H1 (cell line): Measurements from ENCODE around the gene BAHD1. TPM values are rescaled to one million over a fixed set of nuclear protein-coding genes. Genes with fewer than 3 reads are reported as not detected.
A peak's percentile ranks its signal among the peaks of the same experiment; 100 is the strongest.

Experiments
- BRCA1 ChIP-seq: IDR thresholded peaks from 2 replicates; pipeline ENCODE4 v1.6.1; 2012; ENCODE audit warnings: low read depth, low read length, improper control_type of control experiment
- E2F6 ChIP-seq: IDR thresholded peaks from 2 replicates; pipeline ENCODE4 v1.6.1; 2012; ENCODE audit warnings: inconsistent platforms
- EGR1 ChIP-seq: IDR thresholded peaks from 2 replicates; pipeline ENCODE4 v1.6.1; 2011; ENCODE audit warnings: low read depth, low read length, borderline replicate concordance
- JUND ChIP-seq: IDR thresholded peaks from 2 replicates; pipeline ENCODE4 v1.6.1; 2011; ENCODE audit warnings: mild to moderate bottlenecking, improper control_type of control experiment, low read length
- KDM1A ChIP-seq: fragments of 200-600, 300-600 bp; sonication (generic); IDR thresholded peaks from 2 replicates; pipeline ENCODE4 v1.7.1; 2016; ENCODE audit warnings: mild to moderate bottlenecking, low read length, borderline replicate concordance
- KDM5A ChIP-seq: fragments of 200-600 bp; IDR thresholded peaks from 2 replicates; pipeline ENCODE4 v1.7.1; 2012; ENCODE audit warnings: mild to moderate bottlenecking, low read length, inconsistent platforms, mixed read lengths
- POLR2A ChIP-seq, 2 experiments: IDR thresholded peaks; 1 replicate in 1 of 2; 2 replicates in 1 of 2; pipeline ENCODE4 v1.6.1; 2011; ENCODE audit warnings: low read depth in 2 of 2, low read length in 2 of 2, mild to moderate bottlenecking in 2 of 2; ENCODE audit errors: control extremely low read depth in 1 of 2
- RFX5 ChIP-seq: IDR thresholded peaks from 2 replicates; pipeline ENCODE4 v1.6.1; 2011; ENCODE audit warnings: low read depth, low read length, improper control_type of control experiment, borderline replicate concordance
- RNF2 ChIP-seq: fragments of 200-900, 300-1000 bp; sonication (generic); IDR thresholded peaks from 2 replicates; pipeline ENCODE4 v1.7.1; 2016; ENCODE audit warnings: borderline replicate concordance, low read depth, mild to moderate bottlenecking, antibody characterized with exemption, low read length; ENCODE audit not compliant: poor library complexity, severe bottlenecking; ENCODE audit errors: missing control alignments
- RXRA ChIP-seq: IDR thresholded peaks from 2 replicates; pipeline ENCODE4 v1.6.1; 2011; ENCODE audit warnings: low read depth, mild to moderate bottlenecking, low read length, moderate library complexity; ENCODE audit not compliant: insufficient read depth
- SAP30 ChIP-seq: fragments of 300-600 bp; sonication (generic); IDR thresholded peaks from 2 replicates; pipeline ENCODE4 v1.7.1; 2012; ENCODE audit warnings: low read length, moderate library complexity, mild to moderate bottlenecking, inconsistent platforms; ENCODE audit not compliant: insufficient read depth, insufficient replicate concordance
- SIRT6 ChIP-seq: IDR thresholded peaks from one replicate; pipeline ENCODE4 v1.7.1; 2012; ENCODE audit warnings: low read length, inconsistent platforms
- SIX5 ChIP-seq: IDR thresholded peaks from 2 replicates; pipeline ENCODE4 v1.6.1; 2011; ENCODE audit warnings: mild to moderate bottlenecking, low read depth, low read length
- SP2 ChIP-seq: IDR thresholded peaks from 2 replicates; pipeline ENCODE4 v1.6.1; 2012; ENCODE audit warnings: mild to moderate bottlenecking, low read length, inconsistent platforms
- SP4 ChIP-seq: IDR thresholded peaks from 2 replicates; pipeline ENCODE4 v1.6.1; 2012; ENCODE audit warnings: low read length, inconsistent platforms
- TAF7 ChIP-seq: optimal IDR thresholded peaks from 2 replicates; pipeline ENCODE3; 2011; ENCODE audit warnings: low read depth, mild to moderate bottlenecking, inconsistent platforms, low read length, moderate library complexity, borderline replicate concordance
- USF2 ChIP-seq: IDR thresholded peaks from 2 replicates; pipeline ENCODE4 v1.6.1; 2011; ENCODE audit warnings: low read length, improper control_type of control experiment
- ZNF274 ChIP-seq: IDR thresholded peaks from 2 replicates; pipeline ENCODE4 v1.7.0; 2012; ENCODE audit warnings: low read length, borderline replicate concordance; ENCODE audit errors: extremely low read depth
- polyA plus RNA-seq, 7 experiments: library from polyadenylated mRNA; depleted of rRNA in 3 of 7; stranded (reverse) in 5 of 7; unstranded in 2 of 7; fragments of >200 nt in 5 of 7; fragments of 200-250 nt in 2 of 7; gene quantifications; 1 replicate in 5 of 7; 2 replicates in 1 of 7; 4 replicates in 1 of 7; pipeline versions ENCODE4 v1.2.1 to v1.2.3, GENCODE V29; 2011 to 2013; ENCODE audit warnings: missing spikeins in 2 of 7, mixed read lengths in 2 of 7
- total RNA-seq: library from RNA; stranded (reverse); fragmentation: NEBNext Ultra II Directional; extraction: Animal tissue kit (Norgen Biotek cat#: 25700); gene quantifications from 2 replicates; pipeline ENCODE4 v1.2.1, GENCODE V29; 2021
- TF ChIP-seq, protein P1 (sequence below), 3 experiments: IDR thresholded peaks; 1 replicate in 2 of 3; 2 replicates in 1 of 3; pipeline versions ENCODE4 v1.5.1 to v1.6.1; 2011; ENCODE audit warnings: low read length in 3 of 3, mild to moderate bottlenecking in 3 of 3, inconsistent platforms in 2 of 3, low read depth in 1 of 3, moderate library complexity in 1 of 3; ENCODE audit not compliant: insufficient read depth in 1 of 3; ENCODE audit errors: control extremely low read depth in 1 of 3

The BAHD1 gene
- total and polyA plus RNA-seq, 2 of the 8 experiments (the other 6 are each of a cell fraction or from before 2014, with no cell fraction given) = 15.0 to 38.9 TPM

GRCh38 chr15:40436892-40437751 is 3.6 kb upstream of the BAHD1 start (continued):
- TF ChIP-seq TAF7 (no peak), RFX5 (no peak), BRCA1 (no peak), SP2 (no peak), USF2 (no peak), EGR1 (no peak), ZNF274 (no peak), RNF2 (no peak), SP4 (peak; percentile 54; the same call in 1 of the 2 replicates), SAP30 (no peak), SIX5 (no peak), RXRA (no peak), POLR2A (IDR thresholded peaks at IDR 0.05; ENCODE audit: control extremely low read depth in 1 of 2, low read depth in 2 of 2, low read length in 2 of 2) (no peak), E2F6 (no peak; the same call in 1 of the 2 replicates), KDM5A (no peak), SIRT6 (no peak), KDM1A (no peak), JUND (no peak)
- TF ChIP-seq, protein P1, sequence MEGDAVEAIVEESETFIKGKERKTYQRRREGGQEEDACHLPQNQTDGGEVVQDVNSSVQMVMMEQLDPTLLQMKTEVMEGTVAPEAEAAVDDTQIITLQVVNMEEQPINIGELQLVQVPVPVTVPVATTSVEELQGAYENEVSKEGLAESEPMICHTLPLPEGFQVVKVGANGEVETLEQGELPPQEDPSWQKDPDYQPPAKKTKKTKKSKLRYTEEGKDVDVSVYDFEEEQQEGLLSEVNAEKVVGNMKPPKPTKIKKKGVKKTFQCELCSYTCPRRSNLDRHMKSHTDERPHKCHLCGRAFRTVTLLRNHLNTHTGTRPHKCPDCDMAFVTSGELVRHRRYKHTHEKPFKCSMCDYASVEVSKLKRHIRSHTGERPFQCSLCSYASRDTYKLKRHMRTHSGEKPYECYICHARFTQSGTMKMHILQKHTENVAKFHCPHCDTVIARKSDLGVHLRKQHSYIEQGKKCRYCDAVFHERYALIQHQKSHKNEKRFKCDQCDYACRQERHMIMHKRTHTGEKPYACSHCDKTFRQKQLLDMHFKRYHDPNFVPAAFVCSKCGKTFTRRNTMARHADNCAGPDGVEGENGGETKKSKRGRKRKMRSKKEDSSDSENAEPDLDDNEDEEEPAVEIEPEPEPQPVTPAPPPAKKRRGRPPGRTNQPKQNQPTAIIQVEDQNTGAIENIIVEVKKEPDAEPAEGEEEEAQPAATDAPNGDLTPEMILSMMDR (IDR thresholded peaks at IDR 0.05; ENCODE audit: control extremely low read depth in 1 of 3, insufficient read depth in 1 of 3, low read depth in 1 of 3, low read length in 3 of 3) = peak in 1 of 3 experiments; percentile 14; a peak in 1 of 4 replicates
